Measurements from ENCODE around the gene LCN6. TPM values are rescaled to one million over a fixed set of nuclear protein-coding genes. Genes with fewer than 3 reads are reported as not detected.
A peak's percentile ranks its signal among the peaks of the same experiment; 100 is the strongest.

LCN6 gene
- total RNA-seq, 6 donors from 2014 or later, result 2.7 to 35.1 (median 5.5) TPM; not detected in 2

- H3K27me3 ChIP-seq, result no peaks in the 10 kb centered on the region
- H3K4me1 ChIP-seq, result peaks cover 5 to 7% (median 6%) of the 10 kb centered on the region in 4 donors
- H3K9me3 ChIP-seq, result no peaks in the 10 kb centered on the region
- no peaks in the 10 kb centered on the region for H3K36me3 ChIP-seq
- DNase-seq, result no peak
- TF ChIP-seq POLR2A (IDR thresholded peaks at IDR 0.05), result no peak
- no peak for TF ChIP-seq EP300 (IDR thresholded peaks at IDR 0.05)
- no peak for TF ChIP-seq CTCF (IDR thresholded peaks at IDR 0.05)
- no peak overlapping the region for H3K27ac ChIP-seq
- no peak overlapping the region for H3K4me3 ChIP-seq
- ATAC-seq (ENCODE audit: low FRiP score in 2 of 2), result no peak
- 87 to 94% methylated on average over 9 to 12 of the region's 12 CpGs for WGBS, 2 donors
Measured at GRCh38 chr9:136733611-136734010, 14.7 kb downstream of the LCN6 start.

DNA sequence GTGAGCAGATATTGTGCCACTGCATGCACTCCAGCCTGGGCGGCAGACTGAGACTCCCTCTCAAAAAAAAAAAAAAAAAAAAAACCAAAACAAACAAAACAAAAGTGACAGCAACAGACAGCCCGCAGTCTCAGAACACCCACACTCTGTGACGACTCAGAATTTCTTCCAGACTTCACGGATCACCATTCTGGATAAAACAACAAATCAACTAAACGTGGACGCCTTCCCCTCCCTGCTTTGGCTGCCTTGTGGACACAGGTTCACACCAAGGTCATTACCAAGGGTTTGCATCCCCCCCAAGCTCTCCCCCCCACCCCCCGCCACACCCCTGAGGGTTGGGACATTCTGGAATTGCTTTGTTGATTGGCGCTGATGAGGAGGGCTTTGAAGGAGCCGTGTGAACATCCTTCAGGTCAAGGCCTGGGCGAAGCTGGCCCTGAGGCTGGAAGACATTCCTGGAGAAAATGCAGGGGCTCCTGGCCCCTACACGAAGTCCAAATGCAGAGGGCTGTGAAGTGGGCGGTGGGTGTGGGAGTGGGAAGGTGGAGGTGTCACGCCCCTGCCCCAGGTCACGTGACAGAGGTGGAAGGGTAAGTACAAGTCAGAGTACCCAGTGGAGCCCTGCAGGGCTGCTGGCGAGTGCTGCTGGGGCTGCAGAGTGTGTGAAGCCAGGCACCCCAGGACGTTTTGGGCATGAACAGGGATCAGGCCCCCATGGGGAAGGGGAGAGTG is 15.7 kb downstream of the LCN6 start:
- Histone ChIP-seq H3K36me3 (no peaks in the 10 kb centered on the region), H3K9me3 (no peaks in the 10 kb centered on the region)
- no peak for DNase-seq

DNA sequence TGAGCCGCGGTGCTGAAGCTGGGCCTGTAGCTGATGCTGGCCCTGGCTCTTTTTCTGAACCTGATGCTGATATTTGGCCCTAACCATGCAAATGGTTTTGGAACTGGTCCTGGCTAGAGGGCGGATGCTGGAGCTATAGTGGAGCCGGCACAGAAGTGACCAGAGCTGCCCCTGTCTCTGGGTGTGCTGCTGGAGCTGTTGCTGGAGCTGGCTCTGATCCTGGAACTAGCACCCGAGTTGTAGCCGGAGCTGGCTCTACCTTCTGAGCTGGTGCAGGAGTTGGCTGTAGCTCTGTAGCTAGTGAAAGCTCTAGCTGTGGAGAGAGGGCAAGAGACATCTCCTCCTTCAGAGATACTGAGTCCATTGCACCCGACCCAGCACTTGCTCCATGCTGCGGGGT is 18.4 kb downstream of the LCN6 start:
- WGBS, 2 donors, result 93 to 95% methylated on average over 3 to 8 of the region's 8 CpGs
- TF ChIP-seq POLR2AphosphoS5 (IDR thresholded peaks at IDR 0.05), result no peak
- no peak for TF ChIP-seq CTCF (IDR thresholded peaks at IDR 0.05)
- no peak for TF ChIP-seq EP300 (IDR thresholded peaks at IDR 0.05)
- no peak for TF ChIP-seq POLR2A (IDR thresholded peaks at IDR 0.05)
- peaks cover 24 to 38% (median 32%) of the 10 kb centered on the region in 4 donors for H3K4me1 ChIP-seq

More for the DNA sequence above, 15.7 kb downstream of the LCN6 start:
- ATAC-seq (ENCODE audit: low FRiP score in 2 of 2), result no peak
- H3K4me1 ChIP-seq, result peaks cover 6 to 13% (median 8%) of the 10 kb centered on the region in 4 donors
- WGBS, 2 donors, result 75 to 77% methylated on average over 16 of the region's 16 CpGs
- H3K27me3 ChIP-seq, result no peaks in the 10 kb centered on the region
- H3K27ac ChIP-seq, result no peak overlapping the region
- TF ChIP-seq CTCF (IDR thresholded peaks at IDR 0.05), result no peak
- TF ChIP-seq EP300 (IDR thresholded peaks at IDR 0.05), result no peak
- no peak for TF ChIP-seq POLR2A (IDR thresholded peaks at IDR 0.05)
- no peak for TF ChIP-seq POLR2AphosphoS5 (IDR thresholded peaks at IDR 0.05)
- no peak overlapping the region for H3K4me3 ChIP-seq

GRCh38 chr9:136729144-136729543 is 19.2 kb downstream of the LCN6 start:
- Histone ChIP-seq H3K27me3 (no peaks in the 10 kb centered on the region), H3K36me3 (peaks cover 18 to 25% (median 21%) of the 10 kb centered on the region in 4 donors), H3K27ac (peak overlapping the region in 1 of 4 donors; percentile 89), H3K4me1 (peaks cover 29 to 46% (median 36%) of the 10 kb centered on the region in 4 donors), H3K9me3 (no peaks in the 10 kb centered on the region), H3K4me3 (peak overlapping the region in 3 of 4 donors; percentile 59 to 93 (median 63))
- 73 to 91% methylated on average over 3 to 7 of the region's 7 CpGs for WGBS, 2 donors
- ATAC-seq (ENCODE audit: low FRiP score in 2 of 2) (no peak), DNase-seq (no peak)
- TF ChIP-seq CTCF (IDR thresholded peaks at IDR 0.05) (no peak), EP300 (IDR thresholded peaks at IDR 0.05) (no peak), POLR2AphosphoS5 (IDR thresholded peaks at IDR 0.05) (no peak), POLR2A (IDR thresholded peaks at IDR 0.05) (no peak)

More for the DNA sequence above, 18.4 kb downstream of the LCN6 start:
- DNase-seq (no peak), ATAC-seq (ENCODE audit: low FRiP score in 2 of 2) (no peak)
- no peak overlapping the region for H3K27ac ChIP-seq
- no peak overlapping the region for H3K4me3 ChIP-seq
- H3K9me3 ChIP-seq, result no peaks in the 10 kb centered on the region
- H3K36me3 ChIP-seq, result peaks cover 11 to 17% (median 13%) of the 10 kb centered on the region in 4 donors
- H3K27me3 ChIP-seq, result no peaks in the 10 kb centered on the region

All from upper lobe of left lung (tissue), 6 donors.